HepG2 (cell line): ENCODE data around the gene BICDL1. TPM values are rescaled to one million over a fixed set of nuclear protein-coding genes. Genes with fewer than 3 reads are reported as not detected.

Experiments used
- ATAC-seq: fragments of 200-7000 bp; cut with Tn5 transposase; 3 replicates; pipeline ENCODE4 v1.9.1; 2020; ENCODE audit warnings: mild to moderate bottlenecking, moderate library complexity
- BruUV-seq: library from RNA; stranded (reverse); fragments of 400-500 nt; replicated peaks from 2 replicates; lab custom pipeline; 2021; lab: Mats Ljungman, UMichigan
- CTCF ChIA-PET: fragments of 300-600 bp; formaldehyde crosslinking; extraction: SDS; loops from one replicate; lab custom pipeline; 2021; ENCODE audit warnings: low total read pairs, inconsistent platforms, low intra/inter-chr PET ratio; lab: Yijun Ruan, JAX
- POLR2A ChIA-PET: fragments of 350-600 bp; sonication (Branson Sonifier 250); formaldehyde crosslinking; loops from one replicate; lab custom pipeline; 2020; ENCODE audit warnings: antibody characterized with exemption, inconsistent platforms; lab: Yijun Ruan, JAX
- DNase-seq: peaks from one replicate; pipeline ENCODE4 v3.0.0-alpha.2; 2015; ENCODE audit warnings: low spot score
- FAIRE-seq: peaks from 3 replicates; lab custom pipeline; 2011; peaks lifted over from hg19 to GRCh38; lab: Jason Lieb, UNC
- H2AFZ ChIP-seq: one replicate; pipeline ENCODE4 v1.6.1; 2011; ENCODE audit warnings: low read length, inconsistent platforms
- H3K27ac ChIP-seq: fragments of 300-600 bp; 3 replicates; pipeline ENCODE4 v1.8.0; 2011; ENCODE audit warnings: mixed run types, mild to moderate bottlenecking, mixed read lengths, low read length, inconsistent platforms; ENCODE audit not compliant: insufficient read depth; ENCODE audit errors: extremely low read length
- H3K27me3 ChIP-seq, 2 experiments: fragments of 200-600 bp in 1 of 2; 2 replicates in 1 of 2; 3 replicates in 1 of 2; pipeline versions ENCODE4 v1.6.0 to v1.8.0; 2011; ENCODE audit warnings: low read length in 2 of 2, mild to moderate bottlenecking in 2 of 2, moderate library complexity in 2 of 2, inconsistent platforms in 1 of 2; ENCODE audit not compliant: insufficient read depth in 2 of 2, control insufficient read depth in 1 of 2
- H3K36me3 ChIP-seq, 2 experiments: fragments of 200-600 bp in 1 of 2; replicated peaks in 1 of 2; 2 replicates in 1 of 2; 3 replicates in 1 of 2; pipeline versions ENCODE4 v1.5.1 to v1.8.0; 2011; ENCODE audit warnings: low read length in 2 of 2, inconsistent platforms in 1 of 2; ENCODE audit not compliant: insufficient read depth in 2 of 2, control insufficient read depth in 1 of 2
- H3K4me1 ChIP-seq: 2 replicates; pipeline ENCODE4 v1.5.1; 2012; ENCODE audit warnings: low read length, inconsistent platforms; ENCODE audit not compliant: insufficient read depth
- H3K4me2 ChIP-seq: 2 replicates; pipeline ENCODE4 v1.6.0; 2011; ENCODE audit warnings: low read depth, low read length, inconsistent platforms
- H3K4me3 ChIP-seq, 3 experiments: fragments of 200-600 bp in 1 of 3; sonication (generic), shearing (Covaris generic) in 1 of 3; replicated peaks in 1 of 3; 2 replicates each; pipeline ENCODE4 v1.5.1; 2011 to 2016; ENCODE audit warnings: low read length in 3 of 3, inconsistent platforms in 2 of 3, low read depth in 2 of 3, mild to moderate bottlenecking in 2 of 3, control low read depth in 1 of 3, mixed read lengths in 1 of 3; ENCODE audit not compliant: insufficient read depth in 1 of 3
- H3K79me2 ChIP-seq: one replicate; pipeline ENCODE4 v1.6.1; 2011; ENCODE audit warnings: low read length, inconsistent platforms; ENCODE audit not compliant: insufficient read depth
- H3K9ac ChIP-seq: 2 replicates; pipeline ENCODE4 v1.6.0; 2011; ENCODE audit warnings: mild to moderate bottlenecking, low read depth, low read length, inconsistent platforms; ENCODE audit not compliant: insufficient read depth
- H3K9me3 ChIP-seq: 2 replicates; pipeline ENCODE4 v1.5.1; 2012; ENCODE audit warnings: mild to moderate bottlenecking, low read length
- H4K20me1 ChIP-seq: 2 replicates; pipeline ENCODE4 v1.6.0; 2011; ENCODE audit warnings: inconsistent platforms, mild to moderate bottlenecking, low read length, moderate library complexity; ENCODE audit not compliant: insufficient read depth
- CAMTA2 ChIP-seq: sonication (generic); formaldehyde crosslinking; IDR thresholded peaks from 2 replicates; pipeline ENCODE4 v1.4.0; 2020; ENCODE audit warnings: mild to moderate bottlenecking, missing genetic modification reagents, borderline replicate concordance
- CENPT ChIP-seq: sonication (generic); formaldehyde crosslinking; IDR thresholded peaks from 2 replicates; pipeline ENCODE4 v1.8.0; 2022; ENCODE audit warnings: low read depth, mild to moderate bottlenecking, moderate library complexity, missing genetic modification reagents
- ESRRA ChIP-seq: sonication (generic); formaldehyde crosslinking; IDR thresholded peaks from 2 replicates; pipeline ENCODE4 v1.5.1; 2020; ENCODE audit warnings: mild to moderate bottlenecking, low read depth, missing genetic modification reagents
- MED1 ChIP-seq: sonication (generic); formaldehyde crosslinking; IDR thresholded peaks from 2 replicates; pipeline ENCODE4 v1.4.0; 2020; ENCODE audit warnings: missing genetic modification reagents
- NCOA1 ChIP-seq: sonication (generic); formaldehyde crosslinking; IDR thresholded peaks from 2 replicates; pipeline ENCODE4 v1.9.0; 2021; ENCODE audit warnings: missing genetic modification reagents
- NFIB ChIP-seq: sonication (generic); formaldehyde crosslinking; IDR thresholded peaks from 2 replicates; pipeline ENCODE4 v1.9.0; 2021; ENCODE audit warnings: missing genetic modification reagents, mild to moderate bottlenecking, borderline replicate concordance
- PLRG1 ChIP-seq: fragments of 450-650 bp; conservative IDR thresholded peaks from 2 replicates; pipeline ENCODE4 v1.6.1; 2016
- PRMT3 ChIP-seq: sonication (generic); formaldehyde crosslinking; IDR thresholded peaks from 2 replicates; pipeline ENCODE4 v1.8.1; 2022; ENCODE audit warnings: low read depth, mild to moderate bottlenecking, moderate library complexity, missing genetic modification reagents, borderline replicate concordance
- SP5 ChIP-seq: IDR thresholded peaks from 2 replicates; pipeline ENCODE4 v1.6.1; 2016; ENCODE audit warnings: low read depth, borderline replicate concordance
- TARDBP ChIP-seq: sonication (generic); formaldehyde crosslinking; IDR thresholded peaks from 2 replicates; pipeline ENCODE4 v1.8.0; 2022; ENCODE audit warnings: mild to moderate bottlenecking, missing genetic modification reagents
- TBP ChIP-seq: sonication (generic); formaldehyde crosslinking; IDR thresholded peaks from 2 replicates; pipeline ENCODE4 v1.5.0; 2020; ENCODE audit warnings: missing genetic modification reagents
- TGIF2 ChIP-seq: IDR thresholded peaks from 2 replicates; pipeline ENCODE4 v1.6.1; 2016; ENCODE audit warnings: control low read depth, missing compliant biosample characterization
- ZNF260 ChIP-seq: sonication (generic); formaldehyde crosslinking; IDR thresholded peaks from 2 replicates; pipeline ENCODE4 v1.4.0; 2020; ENCODE audit warnings: missing genetic modification reagents, low read depth, mild to moderate bottlenecking, borderline replicate concordance
- ZNF354B ChIP-seq: sonication (generic); formaldehyde crosslinking; IDR thresholded peaks from 2 replicates; pipeline ENCODE4 v1.8.0; 2022; ENCODE audit warnings: mild to moderate bottlenecking, missing genetic modification reagents
- ZNF776 ChIP-seq: sonication (generic); formaldehyde crosslinking; IDR thresholded peaks from 2 replicates; pipeline ENCODE4 v1.4.0; 2020; ENCODE audit warnings: mild to moderate bottlenecking, missing genetic modification reagents
- ZNF792 ChIP-seq: IDR thresholded peaks from 2 replicates; pipeline ENCODE4 v1.6.1; 2016
- ZSCAN20 ChIP-seq: sonication (generic); formaldehyde crosslinking; IDR thresholded peaks from 2 replicates; pipeline ENCODE4 v1.4.0; 2020; ENCODE audit warnings: missing genetic modification reagents, mild to moderate bottlenecking, borderline replicate concordance
- WGBS: methylation state at CpG from one replicate; pipeline ENCODE4 v1.1.6; 2017; ENCODE audit warnings: low lambda C conversion rate; 5-methylcytosine and 5-hydroxymethylcytosine counted together
- in situ Hi-C: cut with HindIII; loops from 2 replicates; pipeline ENCODE4 v1.10.0; 2017; ENCODE audit warnings: low pct_unique_long_range_greater_than_20kb; ENCODE audit not compliant: extremely low pct_ligation_motif_present
- intact Hi-C: fragments of 100-400 bp; cut with micrococcal nuclease; formaldehyde crosslinking; loops from one replicate; pipeline ENCODE4 v1.10.0; 2022; ENCODE audit not compliant: unreplicated experiment
- polyA plus RNA-seq, 8 experiments: library from polyadenylated mRNA; depleted of rRNA in 3 of 8; stranded (reverse) in 7 of 8; unstranded in 1 of 8; fragments of >200 nt; fragmentation: Illumina TruSeq in 4 of 8; extraction: Trizol in 4 of 8; gene quantifications; 2 replicates each; pipeline versions ENCODE4 v1.2.1 to v1.2.3, GENCODE V29; 2011 to 2016; ENCODE audit warnings: low read depth in 4 of 8, missing spikeins in 1 of 8, mixed read lengths in 1 of 8; ENCODE audit not compliant: insufficient read depth in 1 of 8
- total RNA-seq, 5 experiments: library from RNA; depleted of rRNA; stranded (reverse); fragments of >200 nt; fragmentation: Illumina TruSeq; extraction: Trizol; gene quantifications; 2 replicates each; pipeline ENCODE4 v1.2.3, GENCODE V29; 2016; ENCODE audit warnings: low read depth in 1 of 5
- TF ChIP-seq, protein P1 (sequence below): sonication (generic); formaldehyde crosslinking; IDR thresholded peaks from 2 replicates; pipeline ENCODE4 v1.9.0; 2021; ENCODE audit warnings: missing genetic modification reagents, mild to moderate bottlenecking, borderline replicate concordance
- TF ChIP-seq, protein P2 (sequence below): sonication (generic); formaldehyde crosslinking; IDR thresholded peaks from 2 replicates; pipeline ENCODE4 v1.5.0; 2020; ENCODE audit warnings: mild to moderate bottlenecking, missing genetic modification reagents
- TF ChIP-seq, protein P3 (sequence below): fragments of 450-650 bp; IDR thresholded peaks from 2 replicates; pipeline ENCODE4 v1.6.1; 2017; ENCODE audit warnings: mild to moderate bottlenecking

The BICDL1 gene
- total and polyA plus RNA-seq, 2 of the 13 experiments (the other 11 are each of a cell fraction or from before 2014, with no cell fraction given) = 3.6 to 9.7 TPM

DNA sequence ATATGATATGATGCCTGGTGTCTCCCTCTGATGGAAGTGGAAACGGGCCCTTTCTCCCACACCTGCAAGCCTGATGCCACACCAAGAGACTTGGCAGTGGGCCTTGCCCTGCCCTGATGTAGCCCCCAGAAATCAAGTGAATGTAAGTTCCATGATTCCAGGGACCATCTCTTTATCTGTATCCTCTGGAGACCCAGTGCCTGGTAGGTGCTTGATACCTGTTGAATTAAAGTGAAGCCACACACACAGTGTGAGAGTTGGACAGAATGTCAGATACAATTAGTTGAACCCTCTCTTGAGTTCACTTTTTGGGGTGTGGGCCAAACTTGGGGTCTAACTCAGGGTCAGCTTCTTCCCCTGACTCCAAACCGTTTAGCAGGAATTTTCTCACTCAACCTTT, 132.3 kb downstream of the BICDL1 start:
- no peak for ATAC-seq
- ChIA-PET CTCF (no interaction called here), POLR2A (interaction anchor here (1.1 to 7.5 kb wide), 2 partner anchors 79 to 170 kb away, joined by 5 to 92 read pairs; partner anchors contain the start of genes RNU4-2 and RPLP0)
- H3K9ac ChIP-seq = no peak overlapping the region
- BruUV-seq = no TSS peak
- in situ Hi-C loops = no loop called here
- 26% methylated on average over 2 of the region's 2 CpGs for WGBS
- no peak overlapping the region for H2AFZ ChIP-seq
- no peaks in the 10 kb centered on the region; a peak in 1 of 5 replicates for H3K27me3 ChIP-seq
- H4K20me1 ChIP-seq = no peaks in the 10 kb centered on the region
- H3K4me1 ChIP-seq = peaks cover 61% of the 10 kb centered on the region
- H3K4me3 ChIP-seq = no peak overlapping the region
- no peak for DNase-seq
- no peaks in the 10 kb centered on the region for H3K9me3 ChIP-seq
- H3K4me2 ChIP-seq = peak overlapping the region; percentile 51
- peaks cover 12% of the 10 kb centered on the region for H3K79me2 ChIP-seq
- no peak for FAIRE-seq
- TF ChIP-seq TGIF2 (no peak), ZNF776 (CRISPR knock-in tag) (no peak), TBP (CRISPR knock-in tag) (no peak), ZNF354B (CRISPR knock-in tag) (no peak), SP5 (CRISPR knock-in tag) (no peak), CENPT (CRISPR knock-in tag) (no peak), PLRG1 (no peak), NFIB (CRISPR knock-in tag) (no peak), TARDBP (no peak), ZNF792 (CRISPR knock-in tag) (no peak), ZSCAN20 (CRISPR knock-in tag) (no peak), ESRRA (CRISPR knock-in tag) (no peak), ZNF260 (CRISPR knock-in tag) (no peak), NCOA1 (CRISPR knock-in tag) (no peak), MED1 (CRISPR knock-in tag) (no peak), PRMT3 (no peak), CAMTA2 (CRISPR knock-in tag) (no peak)
- TF ChIP-seq, protein P1, sequence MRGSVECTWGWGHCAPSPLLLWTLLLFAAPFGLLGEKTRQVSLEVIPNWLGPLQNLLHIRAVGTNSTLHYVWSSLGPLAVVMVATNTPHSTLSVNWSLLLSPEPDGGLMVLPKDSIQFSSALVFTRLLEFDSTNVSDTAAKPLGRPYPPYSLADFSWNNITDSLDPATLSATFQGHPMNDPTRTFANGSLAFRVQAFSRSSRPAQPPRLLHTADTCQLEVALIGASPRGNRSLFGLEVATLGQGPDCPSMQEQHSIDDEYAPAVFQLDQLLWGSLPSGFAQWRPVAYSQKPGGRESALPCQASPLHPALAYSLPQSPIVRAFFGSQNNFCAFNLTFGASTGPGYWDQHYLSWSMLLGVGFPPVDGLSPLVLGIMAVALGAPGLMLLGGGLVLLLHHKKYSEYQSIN (CRISPR knock-in tag) = no peak
- TF ChIP-seq, protein P2, sequence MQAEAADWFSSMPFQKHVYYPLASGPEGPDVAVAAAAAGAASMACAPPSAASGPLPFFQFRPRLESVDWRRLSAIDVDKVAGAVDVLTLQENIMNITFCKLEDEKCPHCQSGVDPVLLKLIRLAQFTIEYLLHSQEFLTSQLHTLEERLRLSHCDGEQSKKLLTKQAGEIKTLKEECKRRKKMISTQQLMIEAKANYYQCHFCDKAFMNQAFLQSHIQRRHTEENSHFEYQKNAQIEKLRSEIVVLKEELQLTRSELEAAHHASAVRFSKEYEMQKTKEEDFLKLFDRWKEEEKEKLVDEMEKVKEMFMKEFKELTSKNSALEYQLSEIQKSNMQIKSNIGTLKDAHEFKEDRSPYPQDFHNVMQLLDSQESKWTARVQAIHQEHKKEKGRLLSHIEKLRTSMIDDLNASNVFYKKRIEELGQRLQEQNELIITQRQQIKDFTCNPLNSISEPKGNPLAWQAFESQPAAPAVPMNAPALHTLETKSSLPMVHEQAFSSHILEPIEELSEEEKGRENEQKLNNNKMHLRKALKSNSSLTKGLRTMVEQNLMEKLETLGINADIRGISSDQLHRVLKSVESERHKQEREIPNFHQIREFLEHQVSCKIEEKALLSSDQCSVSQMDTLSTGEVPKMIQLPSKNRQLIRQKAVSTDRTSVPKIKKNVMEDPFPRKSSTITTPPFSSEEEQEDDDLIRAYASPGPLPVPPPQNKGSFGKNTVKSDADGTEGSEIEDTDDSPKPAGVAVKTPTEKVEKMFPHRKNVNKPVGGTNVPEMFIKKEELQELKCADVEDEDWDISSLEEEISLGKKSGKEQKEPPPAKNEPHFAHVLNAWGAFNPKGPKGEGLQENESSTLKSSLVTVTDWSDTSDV = no peak
- TF ChIP-seq, protein P3, sequence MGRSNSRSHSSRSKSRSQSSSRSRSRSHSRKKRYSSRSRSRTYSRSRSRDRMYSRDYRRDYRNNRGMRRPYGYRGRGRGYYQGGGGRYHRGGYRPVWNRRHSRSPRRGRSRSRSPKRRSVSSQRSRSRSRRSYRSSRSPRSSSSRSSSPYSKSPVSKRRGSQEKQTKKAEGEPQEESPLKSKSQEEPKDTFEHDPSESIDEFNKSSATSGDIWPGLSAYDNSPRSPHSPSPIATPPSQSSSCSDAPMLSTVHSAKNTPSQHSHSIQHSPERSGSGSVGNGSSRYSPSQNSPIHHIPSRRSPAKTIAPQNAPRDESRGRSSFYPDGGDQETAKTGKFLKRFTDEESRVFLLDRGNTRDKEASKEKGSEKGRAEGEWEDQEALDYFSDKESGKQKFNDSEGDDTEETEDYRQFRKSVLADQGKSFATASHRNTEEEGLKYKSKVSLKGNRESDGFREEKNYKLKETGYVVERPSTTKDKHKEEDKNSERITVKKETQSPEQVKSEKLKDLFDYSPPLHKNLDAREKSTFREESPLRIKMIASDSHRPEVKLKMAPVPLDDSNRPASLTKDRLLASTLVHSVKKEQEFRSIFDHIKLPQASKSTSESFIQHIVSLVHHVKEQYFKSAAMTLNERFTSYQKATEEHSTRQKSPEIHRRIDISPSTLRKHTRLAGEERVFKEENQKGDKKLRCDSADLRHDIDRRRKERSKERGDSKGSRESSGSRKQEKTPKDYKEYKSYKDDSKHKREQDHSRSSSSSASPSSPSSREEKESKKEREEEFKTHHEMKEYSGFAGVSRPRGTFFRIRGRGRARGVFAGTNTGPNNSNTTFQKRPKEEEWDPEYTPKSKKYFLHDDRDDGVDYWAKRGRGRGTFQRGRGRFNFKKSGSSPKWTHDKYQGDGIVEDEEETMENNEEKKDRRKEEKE = no peak
- H3K36me3 ChIP-seq = peaks cover 5% of the 10 kb centered on the region in 2 experiments; a peak in 2 of 5 replicates
- peak overlapping the region; percentile 52 for H3K27ac ChIP-seq
- intact Hi-C loops = loop anchor here (10.0 kb wide), 1 partner anchor 63 kb away; no protein-coding TSS in a partner anchor
